Uterus (tissue), 2 donors: ENCODE data around the gene FYN.

Experiments
- CTCF ChIP-seq, 4 experiments: fragments of 200-600 bp in 2 of 4; fragments of 450-650 bp in 2 of 4; sonication (generic) in 2 of 4; IDR thresholded peaks; one replicate each; pipeline ENCODE4 v1.5.1; 2016 to 2019; ENCODE audit warnings: antibody characterized with exemption in 4 of 4, mild to moderate bottlenecking in 2 of 4, moderate library complexity in 1 of 4
- POLR2A ChIP-seq, 2 donors: fragments of 450-650 bp; IDR thresholded peaks; one replicate each; pipeline ENCODE4 v1.6.1; 2016; ENCODE audit warnings: antibody characterized with exemption in 2 of 2, mild to moderate bottlenecking in 1 of 2, moderate library complexity in 1 of 2

- TF ChIP-seq POLR2A (IDR thresholded peaks at IDR 0.05) (no peak), CTCF (IDR thresholded peaks at IDR 0.05) (no peak)
Observed at GRCh38 chr6:111841822-111842221, 31.4 kb downstream of the FYN start.
